Osteoblast (primary cell): ENCODE measurements around the gene TMEM184C. TPM values are rescaled to one million over a fixed set of nuclear protein-coding genes. Genes with fewer than 3 reads are reported as not detected.

Experiments used
- DNase-seq: peaks from one replicate; pipeline ENCODE4 v3.0.0; 2011; ENCODE audit warnings: low spot score, mixed read lengths; ENCODE audit not compliant: insufficient read length; ENCODE audit errors: missing footprints
- H2AFZ ChIP-seq: 2 replicates; pipeline ENCODE4 v1.6.0; 2011; ENCODE audit warnings: mild to moderate bottlenecking, low read length
- H3K27ac ChIP-seq: 2 replicates; pipeline ENCODE4 v1.5.1; 2011; ENCODE audit warnings: mild to moderate bottlenecking, low read depth, low read length, moderate library complexity
- H3K27me3 ChIP-seq: 2 replicates; pipeline ENCODE4 v1.6.0; 2012; ENCODE audit warnings: mild to moderate bottlenecking, control low read depth, inconsistent platforms, low read length, moderate library complexity; ENCODE audit not compliant: insufficient read depth
- H3K36me3 ChIP-seq: 2 replicates; pipeline ENCODE4 v1.5.1; 2011; ENCODE audit warnings: mild to moderate bottlenecking, low read length, control low read depth, moderate library complexity; ENCODE audit not compliant: insufficient read depth
- H3K4me1 ChIP-seq: 2 replicates; pipeline ENCODE4 v1.5.1; 2011; ENCODE audit warnings: mild to moderate bottlenecking, low read length, control low read depth, moderate library complexity; ENCODE audit not compliant: insufficient read depth
- H3K4me2 ChIP-seq: 2 replicates; pipeline ENCODE4 v1.6.0; 2011; ENCODE audit warnings: mild to moderate bottlenecking, low read length; ENCODE audit not compliant: insufficient read depth
- H3K4me3 ChIP-seq: fragments of 200-600 bp; sonication (generic); 3 replicates; pipeline ENCODE4 v1.5.1; 2012; ENCODE audit warnings: mild to moderate bottlenecking, low read length, inconsistent platforms; ENCODE audit not compliant: insufficient read depth
- H3K79me2 ChIP-seq: 2 replicates; pipeline ENCODE4 v1.6.0; 2012; ENCODE audit warnings: mild to moderate bottlenecking, low read length, control low read depth, inconsistent platforms; ENCODE audit not compliant: insufficient read depth
- H3K9me3 ChIP-seq: 2 replicates; pipeline ENCODE4 v1.5.1; 2011; ENCODE audit warnings: low read depth, low read length, control low read depth
- H4K20me1 ChIP-seq: 2 replicates; pipeline ENCODE4 v1.6.0; 2012; ENCODE audit warnings: mild to moderate bottlenecking, low read length, control low read depth; ENCODE audit not compliant: insufficient read depth
- CTCF ChIP-seq: IDR thresholded peaks from 2 replicates; pipeline ENCODE4 v1.5.1; 2011; ENCODE audit warnings: mild to moderate bottlenecking, low read depth, low read length, moderate library complexity; ENCODE audit errors: extremely low read depth
- total RNA-seq: library from RNA; depleted of rRNA; stranded (reverse); fragments of >200 nt; gene quantifications from 2 replicates; pipeline ENCODE4 v1.2.3, GENCODE V29; 2012

The TMEM184C gene
- total RNA-seq, 1 donor = 43.4 TPM

DNA sequence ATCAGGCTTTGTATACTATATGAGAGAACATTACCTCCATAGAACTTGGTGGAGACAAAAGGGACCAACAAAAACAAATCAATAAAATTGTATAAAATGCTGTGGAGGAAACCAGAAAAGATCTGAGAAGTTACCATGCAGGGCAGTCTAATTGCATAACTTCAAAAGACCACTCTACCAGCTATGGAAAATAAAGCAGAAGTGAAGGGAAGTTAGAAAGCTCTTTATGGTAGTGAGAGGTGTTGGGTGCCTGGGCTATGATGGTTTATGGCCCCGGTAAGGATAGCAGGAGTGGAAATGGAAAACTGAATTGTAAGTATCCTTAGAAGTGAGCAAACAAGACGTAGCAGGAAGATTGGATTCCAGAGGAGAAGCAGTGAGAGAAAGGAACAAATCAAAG is 3.1 kb downstream of the TMEM184C start:
- peaks cover 14% of the 10 kb centered on the region for H4K20me1 ChIP-seq
- peaks cover 13% of the 10 kb centered on the region for H3K36me3 ChIP-seq
- DNase-seq = no peak
- H3K27ac ChIP-seq = no peak overlapping the region
- TF ChIP-seq CTCF = no peak
- no peaks in the 10 kb centered on the region for H3K9me3 ChIP-seq
- H3K27me3 ChIP-seq = no peaks in the 10 kb centered on the region
- H3K4me1 ChIP-seq = peaks cover 17% of the 10 kb centered on the region
- peaks cover 54% of the 10 kb centered on the region for H3K79me2 ChIP-seq
- H3K4me2 ChIP-seq = no peak overlapping the region
- no peak overlapping the region for H2AFZ ChIP-seq
- H3K4me3 ChIP-seq = no peak overlapping the region

DNA sequence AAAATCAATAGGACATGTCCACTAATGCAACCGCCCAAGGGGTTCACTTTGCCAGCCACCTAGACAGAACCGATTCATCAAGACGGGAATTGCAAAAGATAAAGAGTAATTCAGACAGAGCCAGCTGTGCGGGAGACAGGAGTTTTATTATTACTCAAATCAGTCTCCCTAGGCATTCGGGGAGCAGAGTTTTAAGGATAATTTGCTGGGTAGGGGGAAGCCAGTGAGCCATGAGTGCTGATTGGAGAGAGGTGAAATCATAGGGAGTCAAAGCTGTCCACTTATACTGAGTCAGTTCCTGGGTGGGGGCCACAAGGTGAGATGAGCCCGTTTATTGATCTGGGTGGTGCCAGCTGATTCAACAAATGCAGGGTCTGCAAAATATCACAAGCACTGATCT is 8.5 kb downstream of the TMEM184C start:
- Histone ChIP-seq H3K79me2 (peaks cover 20% of the 10 kb centered on the region), H3K4me1 (no peaks in the 10 kb centered on the region), H3K27ac (no peak overlapping the region), H3K4me2 (no peak overlapping the region), H3K9me3 (no peaks in the 10 kb centered on the region), H2AFZ (no peak overlapping the region), H4K20me1 (peaks cover 8% of the 10 kb centered on the region), H3K27me3 (no peaks in the 10 kb centered on the region), H3K36me3 (peaks cover 37% of the 10 kb centered on the region), H3K4me3 (no peak overlapping the region)
- no peak for DNase-seq
- TF ChIP-seq CTCF = no peak

- no peak overlapping the region for H3K4me2 ChIP-seq
- no peaks in the 10 kb centered on the region for H3K9me3 ChIP-seq
- H3K4me3 ChIP-seq = no peak overlapping the region
- H3K36me3 ChIP-seq = peaks cover 37% of the 10 kb centered on the region
- DNase-seq = no peak
- H2AFZ ChIP-seq = no peak overlapping the region
- peaks cover 4% of the 10 kb centered on the region for H4K20me1 ChIP-seq
- H3K27ac ChIP-seq = no peak overlapping the region
- no peaks in the 10 kb centered on the region for H3K27me3 ChIP-seq
- H3K79me2 ChIP-seq = peaks cover 10% of the 10 kb centered on the region
- TF ChIP-seq CTCF = no peak
- no peaks in the 10 kb centered on the region for H3K4me1 ChIP-seq
Measured at GRCh38 chr4:147626903-147627302, 9.7 kb downstream of the TMEM184C start.

- no peak overlapping the region for H2AFZ ChIP-seq
- H3K4me2 ChIP-seq = no peak overlapping the region
- H3K9me3 ChIP-seq = no peaks in the 10 kb centered on the region
- no peak overlapping the region for H3K27ac ChIP-seq
- H3K79me2 ChIP-seq = no peaks in the 10 kb centered on the region
- no peak overlapping the region for H3K4me3 ChIP-seq
- TF ChIP-seq CTCF = no peak
- no peak for DNase-seq
- no peaks in the 10 kb centered on the region for H4K20me1 ChIP-seq
- H3K27me3 ChIP-seq = no peaks in the 10 kb centered on the region
- H3K36me3 ChIP-seq = peaks cover 47% of the 10 kb centered on the region
- no peaks in the 10 kb centered on the region for H3K4me1 ChIP-seq
Measured at GRCh38 chr4:147628415-147628814, 11.2 kb downstream of the TMEM184C start.
